H54 (cell line): Measurements from ENCODE around the gene KCNQ1.

ENCODE experiments used
- DNase-seq: peaks from one replicate; pipeline ENCODE4 v3.0.0; 2011; ENCODE audit warnings: low spot score, mixed read lengths; ENCODE audit not compliant: insufficient read length
- FAIRE-seq: peaks from 3 replicates; lab custom pipeline; 2011; peaks lifted over from hg19 to GRCh38; lab: Jason Lieb, UNC
- POLR2A ChIP-seq: IDR thresholded peaks from 2 replicates; pipeline ENCODE4 v1.6.1; 2011; ENCODE audit warnings: low read depth, mild to moderate bottlenecking, low read length

The KCNQ1 gene, protein sequence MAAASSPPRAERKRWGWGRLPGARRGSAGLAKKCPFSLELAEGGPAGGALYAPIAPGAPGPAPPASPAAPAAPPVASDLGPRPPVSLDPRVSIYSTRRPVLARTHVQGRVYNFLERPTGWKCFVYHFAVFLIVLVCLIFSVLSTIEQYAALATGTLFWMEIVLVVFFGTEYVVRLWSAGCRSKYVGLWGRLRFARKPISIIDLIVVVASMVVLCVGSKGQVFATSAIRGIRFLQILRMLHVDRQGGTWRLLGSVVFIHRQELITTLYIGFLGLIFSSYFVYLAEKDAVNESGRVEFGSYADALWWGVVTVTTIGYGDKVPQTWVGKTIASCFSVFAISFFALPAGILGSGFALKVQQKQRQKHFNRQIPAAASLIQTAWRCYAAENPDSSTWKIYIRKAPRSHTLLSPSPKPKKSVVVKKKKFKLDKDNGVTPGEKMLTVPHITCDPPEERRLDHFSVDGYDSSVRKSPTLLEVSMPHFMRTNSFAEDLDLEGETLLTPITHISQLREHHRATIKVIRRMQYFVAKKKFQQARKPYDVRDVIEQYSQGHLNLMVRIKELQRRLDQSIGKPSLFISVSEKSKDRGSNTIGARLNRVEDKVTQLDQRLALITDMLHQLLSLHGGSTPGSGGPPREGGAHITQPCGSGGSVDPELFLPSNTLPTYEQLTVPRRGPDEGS

DNA sequence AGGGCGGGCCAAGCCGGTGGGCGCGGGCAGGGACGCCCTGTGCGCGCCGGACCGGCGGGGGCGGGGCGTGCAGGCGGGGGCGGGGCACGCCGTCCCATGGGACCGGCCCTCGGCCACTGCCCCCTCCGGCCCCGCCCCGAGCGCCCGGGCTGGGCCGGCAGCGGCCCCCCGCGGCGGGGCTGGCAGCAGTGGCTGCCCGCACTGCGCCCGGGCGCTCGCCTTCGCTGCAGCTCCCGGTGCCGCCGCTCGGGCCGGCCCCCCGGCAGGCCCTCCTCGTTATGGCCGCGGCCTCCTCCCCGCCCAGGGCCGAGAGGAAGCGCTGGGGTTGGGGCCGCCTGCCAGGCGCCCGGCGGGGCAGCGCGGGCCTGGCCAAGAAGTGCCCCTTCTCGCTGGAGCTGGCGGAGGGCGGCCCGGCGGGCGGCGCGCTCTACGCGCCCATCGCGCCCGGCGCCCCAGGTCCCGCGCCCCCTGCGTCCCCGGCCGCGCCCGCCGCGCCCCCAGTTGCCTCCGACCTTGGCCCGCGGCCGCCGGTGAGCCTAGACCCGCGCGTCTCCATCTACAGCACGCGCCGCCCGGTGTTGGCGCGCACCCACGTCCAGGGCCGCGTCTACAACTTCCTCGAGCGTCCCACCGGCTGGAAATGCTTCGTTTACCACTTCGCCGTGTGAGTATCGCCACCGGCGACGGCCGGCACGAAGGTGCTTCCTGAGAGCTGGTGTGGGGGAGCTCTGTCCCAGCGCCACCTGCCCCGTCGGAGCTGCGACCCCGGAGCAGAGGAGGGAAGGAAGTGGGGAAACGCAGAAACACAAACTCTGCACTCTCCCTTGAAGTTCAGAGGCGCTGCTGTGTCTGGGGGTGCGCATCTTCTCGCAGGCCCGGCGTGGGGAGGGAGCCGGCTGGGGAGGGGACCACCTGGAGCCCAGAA lies at the start of gene KCNQ1:
Gene KCNQ1, plus strand, starts transcription at position 188 of the 925 bp plus-strand sequence. Its CDS starts 91 bp downstream, at position 279.
- no peak for FAIRE-seq
- TF ChIP-seq POLR2A, result no peak
- peak; percentile 81 for DNase-seq

DNA sequence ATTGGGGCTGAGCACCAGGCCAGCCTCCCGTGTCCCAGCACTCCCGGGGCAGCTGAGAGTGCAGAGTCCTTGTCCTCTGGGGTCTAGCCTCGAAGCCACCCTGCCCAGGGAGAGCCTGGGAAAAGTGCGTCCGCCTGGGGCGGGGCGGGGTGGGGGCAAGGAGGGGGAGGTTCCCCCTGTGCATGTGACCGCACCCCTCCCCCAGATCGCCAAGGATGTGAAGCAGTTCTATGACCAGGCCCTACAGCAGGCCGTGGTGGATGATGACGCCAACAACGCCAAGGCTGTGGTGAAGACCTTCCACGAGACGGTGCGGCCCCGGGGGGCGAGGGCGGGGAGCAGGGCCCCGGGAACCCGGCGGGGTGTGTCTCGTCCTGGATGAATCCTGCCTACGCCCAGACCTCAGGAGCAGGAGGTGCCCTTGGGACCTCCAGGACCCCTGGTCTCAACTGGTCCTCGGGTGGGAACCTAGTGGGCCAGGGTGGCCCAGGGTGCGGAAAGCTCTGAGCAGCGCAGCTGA lies 49.5 kb upstream of the KCNQ1 start:
- no peak for FAIRE-seq
- DNase-seq, result no peak
- TF ChIP-seq POLR2A, result no peak

DNA sequence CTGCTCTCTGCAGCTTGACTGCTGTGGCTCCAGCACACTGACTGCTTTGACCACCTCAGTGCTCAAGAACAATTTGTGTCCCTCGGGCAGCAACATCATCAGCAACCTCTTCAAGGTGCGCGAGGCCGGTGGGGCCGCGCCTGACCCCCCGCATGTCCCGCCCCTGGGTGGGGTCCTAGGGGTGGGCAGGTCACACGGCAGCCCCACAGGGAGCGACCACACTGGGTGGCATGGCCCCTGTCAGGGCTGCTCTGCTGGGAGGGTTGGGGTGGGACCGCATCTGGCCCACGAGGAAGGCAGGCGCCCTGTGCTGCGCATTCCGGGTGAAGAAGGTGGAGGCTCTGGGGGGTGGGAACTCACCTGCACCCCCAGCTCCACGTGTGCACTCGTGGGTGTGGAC lies 49.0 kb upstream of the KCNQ1 start:
- DNase-seq, result no peak
- no peak for FAIRE-seq
- TF ChIP-seq POLR2A, result no peak

DNA sequence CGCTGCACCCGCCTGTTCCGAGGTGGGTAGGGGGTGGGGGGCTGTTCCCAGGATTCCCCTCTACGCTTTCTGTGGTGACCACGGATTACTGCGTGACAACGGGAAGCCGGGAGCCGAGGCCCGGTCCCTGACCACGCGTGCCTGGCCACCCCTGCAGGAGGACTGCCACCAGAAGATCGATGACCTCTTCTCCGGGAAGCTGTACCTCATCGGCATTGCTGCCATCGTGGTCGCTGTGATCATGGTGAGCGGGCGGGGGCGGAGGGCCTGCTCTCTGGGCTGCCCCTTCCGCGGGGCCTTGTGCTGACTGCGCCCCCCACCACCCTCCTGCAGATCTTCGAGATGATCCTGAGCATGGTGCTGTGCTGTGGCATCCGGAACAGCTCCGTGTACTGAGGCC lies 48.3 kb upstream of the KCNQ1 start:
- FAIRE-seq (no peak), DNase-seq (no peak)
- TF ChIP-seq POLR2A, result no peak

DNA sequence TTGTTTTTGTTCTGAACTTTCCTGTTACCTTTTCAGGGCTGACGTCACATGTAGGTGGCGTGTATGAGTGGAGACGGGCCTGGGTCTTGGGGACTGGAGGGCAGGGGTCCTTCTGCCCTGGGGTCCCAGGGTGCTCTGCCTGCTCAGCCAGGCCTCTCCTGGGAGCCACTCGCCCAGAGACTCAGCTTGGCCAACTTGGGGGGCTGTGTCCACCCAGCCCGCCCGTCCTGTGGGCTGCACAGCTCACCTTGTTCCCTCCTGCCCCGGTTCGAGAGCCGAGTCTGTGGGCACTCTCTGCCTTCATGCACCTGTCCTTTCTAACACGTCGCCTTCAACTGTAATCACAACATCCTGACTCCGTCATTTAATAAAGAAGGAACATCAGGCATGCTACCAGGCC lies 47.8 kb upstream of the KCNQ1 start:
- FAIRE-seq (no peak), DNase-seq (no peak)
- TF ChIP-seq POLR2A, result no peak

DNA sequence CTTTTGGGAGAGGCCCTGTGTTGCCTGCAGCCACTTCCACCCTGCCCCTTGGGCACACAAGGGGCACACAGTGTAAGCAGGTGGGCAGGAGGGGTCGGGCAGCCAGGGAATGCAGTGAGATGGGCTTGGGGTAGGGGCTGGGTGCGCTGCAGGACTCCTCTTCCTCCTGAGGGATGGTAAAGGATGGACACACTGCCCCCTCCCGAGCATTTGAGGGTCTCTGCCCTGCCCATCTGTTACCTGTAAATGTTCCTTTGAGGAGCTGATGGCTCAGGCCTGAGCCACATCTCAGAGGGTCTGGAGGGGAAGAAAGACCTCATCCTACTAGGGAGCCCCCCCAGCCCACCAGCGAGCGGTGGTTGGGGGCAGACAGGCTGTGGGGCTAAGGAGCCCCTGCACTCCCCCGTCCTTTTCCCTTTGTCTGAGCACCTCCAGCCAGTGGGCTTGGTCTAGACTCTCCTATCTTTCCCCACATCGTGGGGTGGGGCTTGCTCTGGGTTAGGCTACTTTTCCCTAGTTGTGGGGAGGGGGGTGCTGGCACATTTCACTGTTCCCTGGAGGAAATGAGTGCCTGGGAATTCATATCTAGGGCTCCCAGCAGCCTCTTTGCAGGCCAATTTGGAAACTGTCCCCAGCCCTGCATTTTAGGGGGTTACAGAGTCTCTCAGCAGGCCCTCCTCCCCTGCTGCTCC lies 46.0 kb upstream of the KCNQ1 start:
- no peak for DNase-seq
- FAIRE-seq, result no peak
- TF ChIP-seq POLR2A, result no peak

DNA sequence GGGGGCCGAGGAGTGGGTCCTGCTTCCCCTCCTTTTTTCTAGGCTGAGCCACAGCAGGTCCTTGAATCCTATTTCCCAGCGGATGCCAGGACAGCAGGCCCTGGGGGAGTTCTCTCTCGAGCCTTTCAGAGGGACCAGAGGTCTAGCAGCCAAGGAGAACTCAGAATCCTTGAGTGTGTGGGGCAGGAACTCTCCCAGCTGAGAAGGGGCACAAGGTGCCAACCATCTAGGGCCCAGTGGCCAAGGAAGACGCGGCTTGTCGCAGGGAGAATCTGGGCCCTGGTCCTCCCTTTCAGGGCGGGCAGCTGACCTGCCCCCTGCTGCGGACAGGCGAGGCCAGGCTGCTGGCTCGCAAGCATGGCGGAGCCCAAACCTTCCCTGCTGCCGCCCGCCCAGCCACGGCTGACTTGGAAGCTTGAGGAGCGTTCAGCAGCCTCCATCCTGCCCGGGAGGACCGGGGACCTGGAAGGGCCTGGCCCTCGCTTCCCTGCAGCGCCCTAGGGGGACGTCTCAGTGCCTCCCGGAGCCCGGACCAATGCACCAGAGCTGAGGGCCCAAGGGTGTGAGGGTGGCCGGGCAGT lies 45.2 kb upstream of the KCNQ1 start:
- DNase-seq (peak; percentile 50), FAIRE-seq (no peak)
- no peak for TF ChIP-seq POLR2A

DNA sequence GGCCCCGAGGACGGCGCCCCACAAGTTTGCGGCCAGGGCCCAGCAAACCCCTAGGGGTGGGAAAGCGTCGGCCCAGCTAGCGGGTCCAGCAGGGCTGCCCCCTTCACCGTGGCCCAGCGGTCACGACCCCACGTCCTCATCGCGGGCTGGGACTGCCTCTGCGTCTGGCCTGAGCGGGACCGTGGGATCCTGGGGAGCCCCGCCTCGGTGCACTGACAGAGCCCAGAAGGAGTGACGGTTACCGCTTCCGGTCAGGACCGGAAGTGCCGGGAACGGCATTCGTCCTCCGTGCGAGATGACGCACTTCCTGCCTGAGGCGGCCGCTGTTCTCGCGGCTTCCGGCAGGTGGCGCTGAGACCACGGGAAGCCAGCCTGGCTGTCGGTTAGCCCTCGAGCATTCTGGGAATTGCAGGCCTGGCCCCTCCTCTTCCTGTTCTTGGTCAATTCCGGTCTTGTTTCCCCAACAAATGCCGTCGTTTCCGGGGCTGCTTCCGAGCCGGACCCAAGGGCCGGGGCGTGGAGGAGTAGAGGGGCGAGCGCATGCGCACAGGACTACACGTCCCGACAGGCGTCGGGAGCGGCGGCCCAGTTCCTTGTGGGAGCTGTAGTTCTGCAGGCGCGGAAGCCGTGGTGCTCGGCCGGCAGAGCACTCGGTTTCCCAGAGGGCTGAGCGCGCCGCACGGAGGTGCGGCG lies 44.6 kb upstream of the KCNQ1 start, which contains the start of gene TSSC4:
Gene TSSC4, plus strand, starts transcription at position 682 of the 693 bp plus-strand sequence. CDS start 1,884 bp downstream, outside the sequence.
- FAIRE-seq, result peak; percentile 70
- DNase-seq, result peak; percentile 99
- peak; percentile 78 for TF ChIP-seq POLR2A

DNA sequence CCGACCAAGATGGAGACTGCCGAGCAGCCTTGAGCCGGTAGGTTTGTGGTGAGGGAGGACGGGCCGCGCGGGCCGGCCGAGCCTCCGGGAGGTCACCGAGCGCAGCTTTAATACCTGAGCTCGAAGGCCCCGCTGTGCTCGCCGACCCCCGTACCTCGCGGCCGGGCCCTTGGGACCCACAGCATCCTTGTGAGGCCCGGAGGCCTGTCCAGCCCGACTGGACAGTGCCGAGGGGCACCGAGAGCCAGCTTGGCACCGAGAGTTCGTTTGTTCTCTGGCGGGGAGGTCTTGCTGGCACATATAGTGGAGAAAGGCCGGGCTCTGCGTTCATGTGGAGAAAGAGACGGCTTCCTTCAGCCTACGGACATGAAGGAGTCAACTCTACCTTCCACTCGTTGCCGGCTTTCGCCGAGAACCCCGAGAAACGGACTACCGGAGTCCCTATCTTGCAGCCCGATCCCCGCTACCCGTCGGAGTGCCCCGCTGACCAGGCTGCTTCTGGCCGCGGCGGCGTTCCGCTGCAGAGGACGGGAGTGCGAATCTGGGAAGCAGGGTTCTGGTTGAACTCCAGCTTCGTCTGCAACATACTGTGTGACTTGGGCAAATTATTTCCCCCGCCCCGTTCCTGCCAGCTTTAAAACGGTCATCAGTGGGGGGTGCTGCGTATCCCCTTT lies 43.9 kb upstream of the KCNQ1 start:
- DNase-seq, result no peak
- no peak for TF ChIP-seq POLR2A
- no peak for FAIRE-seq

DNA sequence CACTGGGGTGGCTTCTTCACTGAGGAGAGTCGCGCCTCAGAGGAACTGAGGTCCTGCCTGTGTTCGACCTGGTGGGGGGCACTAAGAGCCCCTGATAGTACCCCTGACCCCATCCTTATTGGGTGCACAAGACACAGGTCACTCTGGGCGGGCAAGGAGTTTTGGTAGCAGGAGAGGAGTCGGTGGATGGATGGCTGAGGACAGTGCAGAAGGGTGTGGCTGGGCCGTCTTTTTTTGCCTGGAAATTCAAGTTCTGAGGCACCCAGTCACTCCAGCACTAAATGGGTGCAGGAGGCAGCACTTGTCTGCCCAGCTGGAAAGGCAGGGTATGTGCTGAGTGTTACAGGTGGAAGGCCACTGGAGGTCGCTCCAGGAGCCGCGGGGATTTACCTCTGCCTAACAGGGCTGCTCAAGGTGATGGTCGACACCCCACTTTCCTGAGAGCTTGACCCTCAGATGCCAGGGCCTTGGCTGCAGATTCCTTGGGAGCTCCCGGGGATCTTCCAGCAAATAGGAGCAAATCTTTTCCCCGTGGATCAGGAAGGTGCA lies 43.3 kb upstream of the KCNQ1 start:
- TF ChIP-seq POLR2A, result no peak
- DNase-seq (no peak), FAIRE-seq (no peak)

DNA sequence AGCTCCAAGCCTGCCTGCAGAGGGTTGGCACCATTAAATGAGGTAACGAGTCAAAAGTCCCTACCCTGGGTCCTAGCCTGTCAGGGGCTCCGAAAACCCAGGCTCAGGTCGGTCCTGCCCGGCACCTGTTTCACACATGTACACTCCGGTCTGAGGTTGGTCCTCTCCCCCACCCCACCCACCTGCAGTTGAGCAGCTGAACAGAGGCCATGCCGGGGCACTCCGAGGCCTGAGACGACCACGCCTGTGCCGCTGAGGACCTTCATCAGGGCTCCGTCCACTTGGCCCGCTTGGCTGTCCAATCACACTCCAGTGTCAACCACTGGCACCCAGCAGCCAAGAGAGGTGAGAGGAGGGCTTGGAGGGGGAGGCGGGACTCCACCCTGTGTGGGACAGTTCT lies 42.7 kb upstream of the KCNQ1 start:
- no peak for DNase-seq
- no peak for TF ChIP-seq POLR2A
- FAIRE-seq, result no peak
